CD4-positive, alpha-beta T cell treated with Interleukin-21 for 1 hour (primary cell): ENCODE measurements around the gene SECISBP2L.
"Not testable (repeated sequence)": the region's sequence is repeated elsewhere in the genome, so short reads cannot be mapped to it uniquely, and the experiment has no call there.

Experiments used
- DNase-seq: peaks from one replicate; pipeline ENCODE4 v3.0.0-alpha.2; 2020

SECISBP2L gene

GRCh38 chr15:48989170-48989569 lies 57.1 kb downstream of the SECISBP2L start:
- DNase-seq, result no peak

- DNase-seq, result no peak
Observed at GRCh38 chr15:48987142-48987541, 59.1 kb downstream of the SECISBP2L start.

GRCh38 chr15:48986240-48986639 lies 60.0 kb downstream of the SECISBP2L start:
- DNase-seq, result no peak

GRCh38 chr15:48985516-48985915 lies 60.7 kb downstream of the SECISBP2L start:
- no peak for DNase-seq

GRCh38 chr15:48984811-48985352 lies 61.4 kb downstream of the SECISBP2L start:
- DNase-seq, result no peak

DNA sequence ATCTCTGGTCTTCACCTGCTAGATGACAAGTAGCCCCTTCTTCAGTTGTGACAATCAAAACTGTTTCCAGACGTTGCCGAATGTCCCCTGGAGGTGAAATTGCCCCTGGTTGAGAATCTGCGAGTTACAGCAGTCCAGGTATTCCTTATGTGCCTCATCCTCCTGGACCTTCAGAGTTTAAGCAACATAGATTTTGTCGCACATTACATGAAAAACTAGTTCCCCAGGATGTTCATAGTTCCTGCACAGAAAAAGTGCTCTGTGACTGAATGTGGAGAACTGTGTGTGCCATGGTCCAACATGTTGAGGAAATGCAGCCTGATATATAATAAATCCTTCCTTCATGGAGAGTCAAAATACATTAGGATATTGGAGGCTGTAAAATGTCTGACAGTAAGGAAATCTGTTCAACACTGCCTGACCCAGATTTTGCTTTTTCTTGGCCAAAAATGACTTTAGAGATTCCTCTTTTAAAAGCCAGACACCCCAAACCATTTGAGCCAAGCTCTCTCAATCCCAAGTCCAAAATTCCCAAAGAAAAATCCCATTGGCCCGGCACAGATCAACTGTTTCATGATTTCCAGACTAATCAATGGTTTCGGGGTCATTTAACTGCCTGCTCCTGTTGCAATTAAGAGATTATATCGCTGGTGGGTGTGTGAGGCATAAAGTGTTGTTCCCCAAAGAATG lies 62.1 kb downstream of the SECISBP2L start:
- DNase-seq, result no peak

- no peak for DNase-seq
Observed at GRCh38 chr15:48983300-48983699, 62.9 kb downstream of the SECISBP2L start.

DNA sequence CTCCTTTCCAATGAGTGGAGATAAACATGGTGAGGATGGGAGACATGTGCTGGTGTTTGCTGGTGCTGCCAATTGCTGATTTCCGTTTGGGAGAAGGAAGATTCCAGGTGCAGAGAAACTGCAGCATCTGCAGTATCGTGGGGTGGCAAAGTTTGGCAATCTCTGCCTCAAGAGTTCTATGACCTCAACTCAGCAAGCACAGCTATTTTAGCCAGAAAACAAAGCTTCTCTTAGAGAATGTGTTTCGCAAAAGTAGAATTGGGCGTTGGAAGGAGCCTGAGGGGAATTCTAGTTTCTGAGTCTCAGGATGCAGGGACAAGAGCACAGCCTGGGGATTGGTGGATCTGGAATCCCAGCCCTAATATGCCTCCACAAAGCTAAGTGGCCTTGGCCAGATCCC lies 64.3 kb downstream of the SECISBP2L start:
- no peak for DNase-seq

- DNase-seq, result no peak
Observed at GRCh38 chr15:48978638-48979037, 67.6 kb downstream of the SECISBP2L start.

GRCh38 chr15:48976444-48977088 lies 69.7 kb downstream of the SECISBP2L start:
- no peak for DNase-seq

DNA sequence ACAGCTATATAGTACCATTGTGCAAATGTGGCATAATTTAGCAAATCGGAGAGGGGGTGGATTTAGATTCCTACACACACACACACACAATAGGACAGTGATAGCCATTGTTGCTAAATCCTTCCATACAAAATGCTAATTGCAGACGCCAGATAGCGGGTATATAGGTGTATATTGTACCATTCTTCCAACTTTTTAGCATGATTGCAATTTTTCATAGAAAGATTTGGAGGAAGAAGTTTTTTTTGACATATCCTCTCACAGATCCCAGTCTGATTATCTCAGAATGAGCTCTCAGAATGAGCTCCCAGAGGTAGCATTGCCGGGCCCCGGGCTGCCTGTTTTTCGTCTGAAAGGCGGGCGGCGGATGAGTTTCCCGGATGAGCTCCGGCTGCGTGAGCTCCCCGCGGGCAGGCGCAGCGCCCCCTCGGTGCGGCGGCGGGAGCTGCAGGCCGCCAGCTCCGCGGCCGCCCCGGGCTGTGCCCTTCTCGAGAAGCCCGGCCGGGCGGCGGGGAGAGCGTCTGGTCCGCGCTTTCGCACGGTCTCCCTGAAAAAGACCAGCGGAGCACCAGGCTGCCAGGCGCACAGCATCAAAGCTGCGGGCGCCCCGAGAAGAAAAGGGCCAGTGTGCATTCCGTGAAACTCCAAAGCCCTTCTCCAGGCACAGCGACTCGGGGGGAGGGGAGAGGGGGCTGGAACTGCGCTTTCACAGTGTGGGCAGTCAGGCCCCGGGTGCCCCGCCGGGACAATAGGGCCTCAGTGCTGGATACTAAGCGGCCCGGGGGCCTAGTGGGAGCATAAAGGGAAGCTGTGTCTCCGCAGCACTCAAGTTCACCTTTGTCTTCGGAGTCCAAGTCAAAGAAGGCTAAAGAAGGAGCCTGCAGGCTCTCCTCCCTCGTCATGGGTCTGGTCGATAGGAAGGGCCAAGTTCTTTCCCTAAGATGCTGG lies 70.5 kb downstream of the SECISBP2L start:
- peak; percentile 65 for DNase-seq

- DNase-seq, result no peak
Observed at GRCh38 chr15:48974882-48975281, 71.4 kb downstream of the SECISBP2L start.

GRCh38 chr15:48972750-48973503 lies 73.3 kb downstream of the SECISBP2L start:
- no peak for DNase-seq

DNA sequence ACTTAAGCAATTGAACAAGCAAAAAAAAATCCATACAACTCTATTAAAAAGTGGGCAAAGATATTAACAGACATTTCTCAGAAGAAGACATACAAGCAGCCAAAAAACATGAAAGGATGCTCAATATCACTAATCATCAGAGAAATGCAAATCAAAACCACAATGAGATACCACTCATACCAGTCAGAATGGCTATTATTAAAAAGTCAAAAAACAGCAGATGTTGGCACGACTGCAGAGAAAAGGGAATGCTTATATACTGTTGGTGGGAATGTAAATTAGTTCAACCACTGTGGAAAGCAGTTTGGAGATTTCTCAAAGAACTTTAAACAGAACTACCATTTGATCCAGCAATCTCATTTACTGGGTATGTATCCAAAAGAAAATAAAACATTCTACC lies 75.3 kb downstream of the SECISBP2L start:
- DNase-seq, result not testable (repeated sequence)

GRCh38 chr15:48968066-48968465 lies 78.2 kb downstream of the SECISBP2L start:
- DNase-seq, result no peak

DNA sequence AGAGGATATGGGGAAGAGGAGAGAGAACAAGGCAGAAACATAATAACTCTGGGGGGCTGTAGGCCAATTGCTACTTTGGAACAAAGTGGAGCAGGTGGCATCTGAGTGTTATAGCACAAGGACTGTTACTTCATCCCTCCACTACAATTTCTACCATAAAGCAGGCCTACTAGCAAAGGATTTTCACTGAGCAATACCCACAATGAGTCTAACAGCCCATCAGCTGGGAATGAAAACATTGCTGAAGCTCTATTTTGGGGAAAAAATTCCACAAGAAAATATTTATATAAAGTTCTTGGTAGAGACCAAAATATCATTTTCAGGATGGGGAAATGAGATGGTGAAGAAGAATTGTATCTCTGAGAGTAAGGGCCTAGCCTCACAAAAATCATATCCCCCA lies 78.9 kb downstream of the SECISBP2L start:
- DNase-seq, result no peak

GRCh38 chr15:48966595-48967301 lies 79.5 kb downstream of the SECISBP2L start:
- peak; percentile 37 for DNase-seq

- DNase-seq, result no peak
Observed at GRCh38 chr15:48965972-48966371, 80.3 kb downstream of the SECISBP2L start.

- DNase-seq, result no peak
Observed at GRCh38 chr15:48964898-48965297, 81.3 kb downstream of the SECISBP2L start.

GRCh38 chr15:48963524-48964113 lies 82.6 kb downstream of the SECISBP2L start, which contains the start of gene SHC4:
Gene SHC4 (minus strand): TSS chr15:48963919. CDS start chr15:48963015, 904 bp downstream.
- DNase-seq, result peak; percentile 48
